ENCODE results near the gene CD79B.

- TF ChIP-seq CTCF (IDR thresholded peaks at IDR 0.05) (no peak), POLR2A (IDR thresholded peaks at IDR 0.05) (no peak), POLR2AphosphoS5 (IDR thresholded peaks at IDR 0.05) (no peak), EP300 (IDR thresholded peaks at IDR 0.05) (no peak)
Measured at GRCh38 chr17:63914471-63914870, 17.7 kb downstream of the CD79B start.

Measured in sigmoid colon (tissue), 4 donors.